Thyroid gland (tissue), 4 donors: ENCODE data around the gene SLC10A6.

Experiments used
- POLR2A ChIP-seq, 2 donors: fragments of 450-650 bp; IDR thresholded peaks; one replicate each; pipeline ENCODE4 v1.6.1; 2017; ENCODE audit warnings: antibody characterized with exemption in 2 of 2, mild to moderate bottlenecking in 2 of 2, moderate library complexity in 1 of 2
- TF ChIP-seq, protein P1 (sequence below), 6 experiments: fragments of 200-600 bp in 3 of 6; fragments of 450-650 bp in 3 of 6; sonication (generic) in 3 of 6; IDR thresholded peaks; one replicate each; pipeline ENCODE4 v1.5.1; 2016 to 2019; ENCODE audit warnings: antibody characterized with exemption in 6 of 6, mild to moderate bottlenecking in 2 of 6, inconsistent platforms in 1 of 6, moderate library complexity in 1 of 6

DNA sequence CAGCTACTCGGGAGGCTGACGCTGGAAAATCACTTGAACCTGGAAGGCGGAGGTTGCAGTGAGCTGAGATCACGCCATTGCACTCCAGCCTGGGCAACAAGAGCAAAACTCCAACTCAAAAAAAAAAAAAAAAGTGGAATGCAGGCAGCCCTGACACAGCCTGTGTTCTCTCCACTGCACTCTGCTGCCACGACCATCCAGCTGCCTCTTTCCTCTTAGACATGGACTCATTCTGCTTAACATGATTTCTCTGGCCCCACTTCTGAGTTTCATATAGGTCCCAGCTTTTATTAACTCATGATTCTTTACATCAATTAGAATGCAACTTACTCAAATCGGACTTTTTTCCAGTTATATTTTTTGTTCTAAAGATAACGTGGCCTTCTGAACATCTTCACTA is 29.6 kb downstream of the SLC10A6 start:
- TF ChIP-seq, protein P1, sequence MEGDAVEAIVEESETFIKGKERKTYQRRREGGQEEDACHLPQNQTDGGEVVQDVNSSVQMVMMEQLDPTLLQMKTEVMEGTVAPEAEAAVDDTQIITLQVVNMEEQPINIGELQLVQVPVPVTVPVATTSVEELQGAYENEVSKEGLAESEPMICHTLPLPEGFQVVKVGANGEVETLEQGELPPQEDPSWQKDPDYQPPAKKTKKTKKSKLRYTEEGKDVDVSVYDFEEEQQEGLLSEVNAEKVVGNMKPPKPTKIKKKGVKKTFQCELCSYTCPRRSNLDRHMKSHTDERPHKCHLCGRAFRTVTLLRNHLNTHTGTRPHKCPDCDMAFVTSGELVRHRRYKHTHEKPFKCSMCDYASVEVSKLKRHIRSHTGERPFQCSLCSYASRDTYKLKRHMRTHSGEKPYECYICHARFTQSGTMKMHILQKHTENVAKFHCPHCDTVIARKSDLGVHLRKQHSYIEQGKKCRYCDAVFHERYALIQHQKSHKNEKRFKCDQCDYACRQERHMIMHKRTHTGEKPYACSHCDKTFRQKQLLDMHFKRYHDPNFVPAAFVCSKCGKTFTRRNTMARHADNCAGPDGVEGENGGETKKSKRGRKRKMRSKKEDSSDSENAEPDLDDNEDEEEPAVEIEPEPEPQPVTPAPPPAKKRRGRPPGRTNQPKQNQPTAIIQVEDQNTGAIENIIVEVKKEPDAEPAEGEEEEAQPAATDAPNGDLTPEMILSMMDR (IDR thresholded peaks at IDR 0.05): no peak
- TF ChIP-seq POLR2A (IDR thresholded peaks at IDR 0.05): no peak
